ENCODE measurements around the gene CAMKK1.
"Not testable (repeated sequence)": the region's sequence is repeated elsewhere in the genome, so short reads cannot be mapped to it uniquely, and the experiment has no call there.

Gene CAMKK1

GRCh38 chr17:3846437-3847164, 46.3 kb downstream of the CAMKK1 start:
- no peak for DNase-seq (ENCODE audit: low spot score)

GRCh38 chr17:3845621-3846436, 47.0 kb downstream of the CAMKK1 start, which contains the start of gene NCBP3:
Gene NCBP3 (minus strand): TSS chr17:3846246. CDS start chr17:3846223, 23 bp downstream.
- DNase-seq (ENCODE audit: low spot score): peak; percentile 95

- no peak for DNase-seq (ENCODE audit: low spot score)
Measured at GRCh38 chr17:3845291-3845620, 47.6 kb downstream of the CAMKK1 start.

DNA sequence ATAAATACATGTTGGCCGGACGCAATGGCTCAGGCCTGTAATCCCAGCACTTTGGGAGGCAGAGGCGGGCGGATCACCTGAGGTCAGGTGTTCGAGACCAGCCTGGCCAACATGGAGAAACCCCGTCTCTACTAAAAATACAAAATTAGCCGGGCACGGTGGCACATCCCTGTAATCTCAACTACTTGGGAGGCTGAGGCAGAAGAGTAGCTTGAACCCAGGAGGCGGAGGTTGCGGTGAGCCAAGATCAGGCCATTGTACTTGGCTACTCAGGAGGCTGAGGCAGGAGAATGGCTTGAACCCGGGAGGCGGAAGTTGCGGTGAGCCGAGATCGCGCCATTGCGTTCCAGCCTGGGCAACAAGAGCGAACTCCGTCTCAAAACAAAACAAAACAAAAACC, 48.3 kb downstream of the CAMKK1 start:
- not testable (repeated sequence) for DNase-seq (ENCODE audit: low spot score)

DNA sequence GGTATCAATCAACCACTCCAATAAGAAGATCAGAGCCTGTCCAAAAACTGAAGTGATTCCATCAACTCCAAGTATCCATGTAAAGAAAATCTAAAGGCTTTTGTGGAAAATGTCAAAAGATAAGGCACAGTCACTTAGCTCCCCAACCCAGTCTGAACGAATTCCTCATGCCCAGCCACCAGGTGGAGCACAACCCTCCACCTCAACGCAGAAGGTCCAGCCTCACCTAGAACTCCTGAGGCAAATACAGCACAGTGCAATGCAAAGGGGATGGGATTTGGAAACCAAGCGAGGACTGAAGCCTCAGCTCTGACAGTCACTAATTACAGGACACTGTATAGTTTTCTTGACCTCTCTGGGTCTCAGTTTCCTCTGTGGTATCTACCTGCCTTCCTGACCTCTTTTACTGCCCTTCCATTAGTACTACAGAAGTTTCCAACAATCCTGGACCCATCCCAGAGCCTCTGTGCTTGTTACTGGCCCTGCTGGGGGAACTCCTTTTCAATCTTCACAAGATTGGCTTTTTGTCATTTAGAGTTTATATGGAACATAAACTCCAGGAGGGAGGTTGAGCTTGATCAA, 48.8 kb downstream of the CAMKK1 start:
- peak; percentile 10 for DNase-seq (ENCODE audit: low spot score)

DNA sequence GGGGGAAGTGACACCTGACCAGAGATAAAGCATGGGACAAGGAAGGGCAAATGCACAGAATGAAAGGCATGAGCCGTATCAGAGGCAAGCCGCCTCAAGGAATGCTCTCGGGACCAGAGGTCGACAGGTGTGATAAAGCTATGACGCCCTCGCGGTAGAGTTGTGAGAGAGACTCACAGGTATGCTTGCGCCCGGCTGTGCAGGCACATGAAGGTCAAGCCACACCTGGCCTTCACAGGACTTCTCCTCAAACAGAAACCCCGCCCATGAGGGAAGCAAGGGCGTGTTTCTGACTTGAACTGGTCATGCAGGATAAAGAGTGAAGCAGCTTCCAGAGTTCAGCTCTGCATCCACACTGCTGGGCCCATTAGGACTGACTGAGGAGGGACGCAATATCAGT, 54.6 kb downstream of the CAMKK1 start:
- DNase-seq (ENCODE audit: low spot score): no peak

DNA sequence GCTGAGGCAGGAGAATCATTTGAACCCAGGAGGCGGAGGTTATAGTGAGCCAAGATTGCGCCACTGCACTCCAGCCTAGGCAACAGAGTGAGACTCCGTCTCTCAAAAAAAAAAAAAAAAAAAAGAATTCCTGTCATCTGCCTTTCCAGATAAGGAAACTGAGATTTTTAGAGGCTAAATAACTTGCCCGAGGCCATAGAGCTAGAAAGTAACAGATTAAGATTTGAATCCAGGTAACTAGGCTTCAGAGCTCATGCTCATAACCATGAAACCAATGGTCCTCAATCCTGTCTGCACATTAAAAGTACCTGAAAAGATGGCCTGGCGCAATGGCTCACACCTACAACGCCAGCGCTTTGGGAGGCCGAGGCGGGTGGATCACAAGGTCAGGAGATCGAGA, 56.3 kb downstream of the CAMKK1 start:
- DNase-seq (ENCODE audit: low spot score): no peak

DNA sequence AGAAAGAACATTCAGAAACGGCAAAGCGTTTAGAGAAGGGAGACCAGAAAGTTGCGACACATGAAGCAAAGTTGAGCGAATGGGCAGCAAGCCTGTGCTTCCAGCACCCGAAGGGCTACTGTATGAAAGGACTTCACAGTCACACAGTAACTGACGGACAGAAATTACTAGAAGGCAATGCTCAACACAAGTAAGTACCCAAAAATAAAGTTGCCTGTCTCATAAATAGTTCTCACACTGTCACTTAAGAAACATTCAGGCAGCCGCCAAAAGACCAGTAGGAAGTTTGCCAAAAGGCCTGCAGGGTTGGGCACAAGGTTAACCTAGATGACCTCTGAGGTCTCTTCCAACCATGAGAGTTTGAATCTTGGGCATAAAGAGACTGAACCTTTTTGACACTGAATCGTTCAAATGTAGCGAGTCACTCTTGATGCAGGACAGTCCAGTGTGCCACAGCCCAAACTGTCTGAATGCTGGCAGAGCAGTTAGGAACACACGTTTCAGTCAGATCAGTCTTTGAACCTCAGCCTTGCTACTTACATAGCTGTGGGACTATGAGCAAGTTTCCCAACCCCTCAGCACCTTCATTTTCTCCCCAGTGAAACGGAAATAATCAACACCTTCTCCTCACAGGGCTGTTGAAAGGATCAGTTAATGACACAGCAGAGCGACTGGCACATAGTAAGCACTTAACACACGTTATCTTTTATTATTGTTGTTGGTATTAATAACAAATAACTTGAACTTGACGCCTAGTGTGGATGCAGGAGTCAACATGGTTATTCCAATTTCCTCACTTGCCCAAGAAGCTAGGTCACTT, 57.2 kb downstream of the CAMKK1 start:
- no peak for DNase-seq (ENCODE audit: low spot score)

DNA sequence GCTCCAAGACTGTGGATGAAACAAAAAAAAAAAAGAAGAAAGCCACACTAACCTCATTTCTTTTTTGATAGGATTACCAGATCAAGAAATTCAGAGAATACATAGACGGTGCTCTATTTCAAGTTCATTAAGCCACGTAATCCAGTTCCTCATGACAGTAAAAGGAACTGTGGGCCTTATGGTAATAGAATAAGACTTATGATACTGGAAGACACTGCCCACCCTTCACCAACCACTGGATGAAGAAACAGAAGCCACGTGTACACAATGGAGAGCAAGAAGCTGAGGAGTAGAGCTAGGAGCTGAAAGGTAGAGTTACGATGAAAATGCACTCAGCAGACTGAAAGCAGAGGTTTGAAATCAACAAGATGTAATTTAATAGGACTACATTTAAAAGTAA, 58.0 kb downstream of the CAMKK1 start:
- DNase-seq (ENCODE audit: low spot score): no peak

DNA sequence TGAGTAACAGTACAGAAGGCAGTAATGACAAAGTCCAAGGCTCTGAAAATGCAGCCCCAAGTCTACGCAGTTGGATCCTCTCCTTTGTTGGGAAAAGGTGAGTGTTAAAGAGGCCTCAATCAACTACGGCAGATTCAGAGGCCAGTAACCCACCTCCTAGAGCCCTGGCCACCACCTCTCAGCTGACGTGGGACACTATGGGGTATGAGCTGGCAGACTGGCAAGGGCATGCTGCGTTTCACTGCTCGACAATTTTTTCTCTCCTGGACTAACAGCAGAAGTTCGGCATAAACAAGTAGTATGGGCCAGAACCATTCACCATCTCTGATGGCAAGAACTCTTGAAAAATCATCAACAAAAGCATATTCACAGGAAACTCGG, 64.0 kb downstream of the CAMKK1 start:
- no peak for DNase-seq (ENCODE audit: low spot score)

DNA sequence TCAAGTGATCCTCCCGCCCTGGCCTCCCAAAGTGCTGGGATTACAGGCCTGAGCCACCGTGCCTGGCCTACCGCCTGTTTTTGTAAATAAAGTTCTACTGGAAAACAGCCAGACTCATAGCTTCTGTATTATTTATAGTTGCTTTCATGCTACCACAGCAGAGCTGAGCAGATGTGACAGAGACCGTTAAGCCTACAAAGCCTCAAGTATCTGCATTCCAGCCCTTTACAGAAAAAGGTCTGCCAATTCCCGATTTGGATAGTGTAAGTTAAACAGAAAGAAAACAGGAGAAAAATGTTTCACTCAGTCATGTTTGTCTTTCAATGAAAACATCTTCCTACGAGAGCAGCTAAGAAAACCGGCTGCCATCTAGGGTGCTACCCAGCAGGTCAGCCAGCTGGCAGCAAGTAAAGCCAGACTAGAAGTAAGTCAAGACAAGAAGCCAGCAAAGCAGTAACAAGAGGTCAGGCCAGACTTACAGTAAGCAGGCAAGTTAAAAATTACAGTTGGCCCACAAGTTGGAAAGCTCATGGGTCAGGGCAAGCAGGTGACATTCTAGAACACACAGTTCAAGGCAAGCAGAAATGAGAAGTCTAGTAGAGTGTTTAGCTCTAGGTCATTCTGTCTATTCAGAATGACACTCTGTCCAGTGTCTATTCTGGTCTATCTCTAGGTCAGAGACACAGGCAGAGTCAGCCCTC, 64.6 kb downstream of the CAMKK1 start:
- DNase-seq (ENCODE audit: low spot score): no peak

DNA sequence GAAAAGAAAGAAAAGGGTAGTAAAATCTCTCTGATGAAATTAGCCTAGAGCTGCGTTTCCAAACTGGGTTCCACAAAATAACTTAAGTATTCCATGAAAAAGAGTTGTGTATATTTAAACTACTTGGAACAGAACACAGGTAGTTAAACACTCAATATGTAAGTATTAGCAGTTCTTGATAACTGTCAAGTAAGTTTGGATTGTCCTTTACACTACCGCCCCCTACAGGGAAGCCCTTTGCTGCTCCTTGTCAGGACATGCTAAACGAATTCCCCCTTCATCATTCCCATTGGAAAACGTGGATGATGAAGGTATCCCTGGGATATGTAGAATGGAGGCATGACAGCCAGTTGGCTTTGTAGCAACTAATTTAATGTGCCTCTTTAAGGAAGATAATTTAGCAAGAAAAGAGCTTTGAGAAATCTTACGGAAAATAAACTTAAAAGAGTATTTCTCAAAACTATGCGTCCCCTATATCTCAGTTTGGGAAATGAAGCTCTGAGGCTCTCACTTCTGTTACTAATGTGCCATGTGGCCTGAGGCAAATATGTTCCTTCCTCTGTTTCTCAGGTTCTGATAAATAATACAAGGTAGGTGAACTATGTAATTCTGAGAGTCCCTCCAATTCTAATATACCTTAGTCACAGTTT, 65.6 kb downstream of the CAMKK1 start:
- peak; percentile 84 for DNase-seq (ENCODE audit: low spot score)

- DNase-seq (ENCODE audit: low spot score): no peak
Measured at GRCh38 chr17:3826191-3826590, 66.7 kb downstream of the CAMKK1 start.

GRCh38 chr17:3821101-3821500, 71.8 kb downstream of the CAMKK1 start:
- DNase-seq (ENCODE audit: low spot score): no peak

DNA sequence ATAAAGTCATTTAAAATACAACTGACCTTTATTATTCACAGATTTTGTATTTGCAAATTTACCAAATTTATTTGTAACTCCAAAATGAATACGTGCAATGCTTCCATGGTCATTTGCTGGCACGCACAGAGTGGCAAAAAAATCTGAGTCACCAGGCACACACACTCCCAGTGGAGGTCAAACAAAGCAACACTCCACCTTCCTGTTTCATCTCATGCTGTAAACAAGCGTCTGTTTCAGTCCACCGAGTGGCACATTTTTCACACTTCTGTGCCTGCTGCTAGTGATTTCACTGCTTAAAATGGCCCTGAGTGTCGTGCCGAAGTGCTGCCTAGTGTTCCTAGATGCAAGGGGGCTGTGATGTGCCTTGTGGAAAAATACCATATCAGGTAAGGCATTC, 74.1 kb downstream of the CAMKK1 start:
- no peak for DNase-seq (ENCODE audit: low spot score)

DNA sequence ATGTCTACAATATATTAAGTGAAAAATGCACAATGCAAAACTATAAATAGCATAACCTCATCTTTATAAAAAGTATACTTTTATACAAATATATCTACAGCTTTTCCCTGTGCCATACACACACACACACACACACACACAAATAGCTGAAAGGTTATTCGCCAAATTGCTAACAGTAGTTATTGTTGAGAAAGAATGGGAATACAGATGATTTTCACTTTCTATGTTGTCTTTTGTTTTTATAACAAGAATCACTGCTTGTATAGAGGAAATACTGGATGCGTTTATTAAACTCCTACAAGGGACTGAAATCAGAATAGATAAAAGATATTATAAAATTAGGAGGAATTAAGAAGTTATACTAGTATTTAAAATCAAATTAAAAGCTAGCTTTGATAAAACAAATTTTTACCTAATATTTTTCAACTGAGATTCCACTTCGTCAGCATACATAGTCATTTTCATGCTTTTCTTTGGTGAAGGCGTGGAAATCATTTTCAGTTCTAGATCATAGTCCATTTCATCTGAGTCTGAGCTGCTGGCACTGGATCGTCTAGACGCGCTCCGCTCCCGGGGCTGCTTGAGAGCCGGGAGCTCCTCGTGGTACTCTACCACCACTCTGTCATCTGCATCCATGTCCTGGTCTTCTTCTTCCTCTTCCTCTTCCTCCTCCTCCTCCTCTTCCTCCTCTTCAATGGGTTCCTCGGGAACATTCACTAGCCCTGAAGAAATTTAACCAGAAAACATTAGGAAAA, 74.8 kb downstream of the CAMKK1 start:
- DNase-seq (ENCODE audit: low spot score): no peak

DNA sequence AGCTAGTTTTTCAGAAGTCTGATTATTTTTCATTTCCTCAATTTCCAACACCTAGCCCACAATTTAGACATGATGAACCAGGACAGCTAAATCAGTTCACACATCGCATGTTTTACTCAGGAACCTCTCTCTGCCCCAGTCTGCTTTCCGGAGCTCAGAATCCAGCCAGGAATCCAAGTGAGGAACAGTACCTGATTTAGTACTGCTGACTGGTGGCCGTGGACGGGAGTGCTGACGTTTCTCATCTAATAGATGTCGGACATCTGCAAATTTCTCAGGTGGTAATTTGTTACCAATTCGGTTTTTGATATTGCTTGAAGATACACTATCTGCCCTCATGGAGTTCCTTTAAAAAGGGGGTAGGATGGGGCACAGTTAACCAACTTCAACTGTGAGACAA, 76.9 kb downstream of the CAMKK1 start:
- no peak for DNase-seq (ENCODE audit: low spot score)

- DNase-seq (ENCODE audit: low spot score): no peak
Measured at GRCh38 chr17:3815122-3815521, 77.7 kb downstream of the CAMKK1 start.

GRCh38 chr17:3814361-3814760, 78.5 kb downstream of the CAMKK1 start:
- DNase-seq (ENCODE audit: low spot score): no peak

- no peak for DNase-seq (ENCODE audit: low spot score)
Measured at GRCh38 chr17:3813171-3813570, 79.7 kb downstream of the CAMKK1 start.

Measured in Ammon's horn (tissue), 1 donor.